Endothelial cell of umbilical vein (primary cell): ENCODE measurements around the gene KRTAP1-1. TPM values are rescaled to one million over a fixed set of nuclear protein-coding genes. Genes with fewer than 3 reads are reported as not detected.

Experiments used
- BruUV-seq: library from RNA; stranded (reverse); fragments of 400-500 nt; replicated peaks from 2 replicates; lab custom pipeline; 2021; lab: Mats Ljungman, UMichigan
- CTCF ChIA-PET: fragments of 300-600, 350-600 bp; sonication (Branson Sonifier 250); formaldehyde crosslinking; loops from one replicate; lab custom pipeline; 2021; ENCODE audit warnings: antibody characterized with exemption, inconsistent platforms; lab: Charles Lee
- POLR2A ChIA-PET: fragments of 300-600, 350-600 bp; sonication (Branson Sonifier 250); formaldehyde crosslinking; loops from one replicate; lab custom pipeline; 2021; ENCODE audit warnings: antibody characterized with exemption, inconsistent platforms; lab: Charles Lee
- DNase-seq: peaks from one replicate; pipeline ENCODE4 v3.0.0-alpha.2; 2011; ENCODE audit warnings: low read depth, low spot score
- FAIRE-seq: peaks from 2 replicates; lab custom pipeline; 2011; peaks lifted over from hg19 to GRCh38; lab: Jason Lieb, UNC
- H2AFZ ChIP-seq: 2 replicates; pipeline ENCODE4 v1.6.0; 2012; ENCODE audit warnings: low read depth, low read length, control low read depth, inconsistent platforms
- H3K27ac ChIP-seq: 2 replicates; pipeline ENCODE4 v1.5.1; 2011; ENCODE audit warnings: low read depth, mild to moderate bottlenecking, control low read depth, low read length, moderate library complexity; ENCODE audit not compliant: insufficient read depth
- H3K27me3 ChIP-seq, 2 experiments: 2 replicates each; pipeline versions ENCODE4 v1.6.0 to v1.6.1; 2011; ENCODE audit warnings: low read length in 2 of 2, mixed read lengths in 1 of 2; ENCODE audit not compliant: control insufficient read depth in 2 of 2, insufficient read depth in 2 of 2
- H3K36me3 ChIP-seq, 2 experiments: 2 replicates in 1 of 2; 3 replicates in 1 of 2; pipeline ENCODE4 v1.5.1; 2011; ENCODE audit warnings: low read length in 2 of 2, mild to moderate bottlenecking in 1 of 2, moderate library complexity in 1 of 2; ENCODE audit not compliant: control insufficient read depth in 2 of 2, insufficient read depth in 2 of 2; ENCODE audit errors: extremely low read depth in 1 of 2
- H3K4me1 ChIP-seq: 3 replicates; pipeline ENCODE4 v1.5.1; 2011; ENCODE audit warnings: mild to moderate bottlenecking, low read length; ENCODE audit not compliant: control insufficient read depth, insufficient read depth; ENCODE audit errors: extremely low read depth
- H3K4me2 ChIP-seq: 2 replicates; pipeline ENCODE4 v1.6.1; 2011; ENCODE audit warnings: low read length, control low read depth, mixed read lengths; ENCODE audit not compliant: insufficient read depth
- H3K4me3 ChIP-seq, 3 experiments: fragments of 200-600 bp in 1 of 3; sonication (generic), shearing (Covaris generic) in 1 of 3; replicated peaks in 1 of 3; 2 replicates each; pipeline ENCODE4 v1.5.1; 2011 to 2016; ENCODE audit warnings: control low read depth in 3 of 3, low read length in 3 of 3, mild to moderate bottlenecking in 2 of 3, inconsistent platforms in 1 of 3, low read depth in 1 of 3, moderate library complexity in 1 of 3; ENCODE audit not compliant: insufficient read depth in 1 of 3
- H3K79me2 ChIP-seq: 2 replicates; pipeline ENCODE4 v1.6.0; 2012; ENCODE audit warnings: low read length, inconsistent platforms; ENCODE audit not compliant: control insufficient read depth, insufficient read depth
- H3K9ac ChIP-seq: replicated peaks from 2 replicates; pipeline ENCODE3; 2011; ENCODE audit warnings: low read length, control low read depth; ENCODE audit not compliant: insufficient read depth; ENCODE audit errors: extremely low read depth
- H3K9me1 ChIP-seq: replicated peaks from 3 replicates; pipeline ENCODE4 v1.6.0; 2011; ENCODE audit warnings: mild to moderate bottlenecking, low read length; ENCODE audit not compliant: control insufficient read depth, insufficient read depth; ENCODE audit errors: extremely low read depth
- H3K9me3 ChIP-seq: replicated peaks from 2 replicates; pipeline ENCODE4 v1.5.1; 2012; ENCODE audit warnings: low read length, inconsistent platforms; ENCODE audit not compliant: control insufficient read depth, insufficient read depth
- H4K20me1 ChIP-seq: replicated peaks from 2 replicates; pipeline ENCODE3; 2011; ENCODE audit warnings: mild to moderate bottlenecking, low read length; ENCODE audit not compliant: control insufficient read depth, insufficient read depth; ENCODE audit errors: extremely low read depth
- CTCF ChIP-seq, 2 donors: IDR thresholded peaks; 1 replicate in 1 of 2; 2 replicates in 1 of 2; pipeline ENCODE4 v1.5.1; 2011; ENCODE audit warnings: low read length in 2 of 2, mild to moderate bottlenecking in 2 of 2, moderate library complexity in 2 of 2, control low read depth in 1 of 2, inconsistent platforms in 1 of 2, low read depth in 1 of 2; ENCODE audit not compliant: insufficient read depth in 1 of 2; ENCODE audit errors: extremely low read depth in 1 of 2
- EZH2 ChIP-seq: IDR thresholded peaks from 2 replicates; pipeline ENCODE4 v1.6.1; 2012; ENCODE audit warnings: borderline replicate concordance, low read depth, mild to moderate bottlenecking, moderate library complexity, low read length, inconsistent platforms; ENCODE audit not compliant: severe bottlenecking
- FOS ChIP-seq: IDR thresholded peaks from 2 replicates; pipeline ENCODE4 v1.6.1; 2011; ENCODE audit warnings: mild to moderate bottlenecking, low read length, moderate library complexity, borderline replicate concordance; ENCODE audit not compliant: insufficient read depth
- GATA2 ChIP-seq: IDR thresholded peaks from 2 replicates; pipeline ENCODE4 v1.7.0; 2011; ENCODE audit warnings: low read depth, mild to moderate bottlenecking, moderate library complexity, mixed read lengths, low read length; ENCODE audit not compliant: insufficient read length, insufficient read depth
- JUN ChIP-seq: IDR thresholded peaks from 2 replicates; pipeline ENCODE4 v1.6.1; 2011; ENCODE audit warnings: borderline replicate concordance, low read depth; ENCODE audit not compliant: insufficient read length, insufficient read depth
- MAX ChIP-seq: IDR thresholded peaks from 2 replicates; pipeline ENCODE4 v1.6.1; 2011; ENCODE audit not compliant: insufficient read depth, insufficient read length
- MYC ChIP-seq: IDR thresholded peaks from one replicate; pipeline ENCODE4 v1.6.1; 2011; ENCODE audit warnings: mild to moderate bottlenecking, low read depth, low read length
- POLR2A ChIP-seq: IDR thresholded peaks from 2 replicates; pipeline ENCODE4 v1.6.1; 2012; ENCODE audit warnings: low read depth, mild to moderate bottlenecking, control low read depth, low read length
- POLR2AphosphoS5 ChIP-seq: IDR thresholded peaks from 2 replicates; pipeline ENCODE4 v1.6.1; 2012; ENCODE audit warnings: low read depth, mild to moderate bottlenecking, control low read depth, low read length, moderate library complexity; ENCODE audit not compliant: insufficient read depth
- dilution Hi-C: fragments of 300-500 bp; cut with MboI; formaldehyde crosslinking; loops from one replicate; pipeline ENCODE4 v1.15.0; 2019; ENCODE audit warnings: low sequenced_read_pairs; ENCODE audit not compliant: extremely low pct_ligation_motif_present
- intact Hi-C: fragments of 100-400 bp; cut with micrococcal nuclease; formaldehyde crosslinking; loops from one replicate; pipeline ENCODE4 v1.10.0; 2022
- polyA plus RNA-seq, 4 experiments: library from polyadenylated mRNA; depleted of rRNA in 3 of 4; stranded (reverse) in 3 of 4; unstranded in 1 of 4; fragments of >200 nt; gene quantifications; 2 replicates each; pipeline versions ENCODE4 v1.2.1 to v1.2.3, GENCODE V29; 2011 to 2012; ENCODE audit warnings: missing spikeins in 1 of 4
- total RNA-seq: library from RNA; stranded (reverse); gene quantifications from 2 replicates; pipeline ENCODE4 v1.2.3, GENCODE V29; 2021

KRTAP1-1 gene
- total and polyA plus RNA-seq, 2 donors (not counting 3 experiments of a cell fraction or from before 2014, with no cell fraction given), result not detected

DNA sequence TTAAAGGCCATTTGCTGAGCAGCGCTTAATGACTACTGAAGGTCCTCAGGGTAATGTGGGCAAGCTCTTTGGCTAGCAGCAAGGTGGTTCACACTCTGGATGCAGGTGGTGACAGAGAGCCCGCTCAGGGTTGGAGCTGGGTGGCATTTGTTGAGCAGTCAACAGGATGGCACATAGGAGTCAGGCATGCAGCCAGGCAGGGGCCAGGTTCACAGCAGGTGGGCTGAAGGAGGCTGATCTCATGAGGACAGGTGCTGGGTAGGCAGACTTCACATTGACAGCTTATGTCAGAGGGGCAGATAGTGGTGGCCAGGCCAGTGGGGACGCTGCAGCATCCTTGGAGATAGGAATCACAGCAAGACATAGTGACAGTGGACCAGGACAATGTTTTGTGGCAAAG, 36.9 kb downstream of the KRTAP1-1 start:
- no peaks in the 10 kb centered on the region for H3K36me3 ChIP-seq
- intact Hi-C loops (no loop called here), dilution Hi-C loops (no loop called here)
- FAIRE-seq (no peak), DNase-seq (no peak)
- TF ChIP-seq MYC (no peak), MAX (no peak), EZH2 (no peak), GATA2 (no peak), FOS (no peak), JUN (no peak), POLR2AphosphoS5 (no peak)
- H3K27ac ChIP-seq, result no peak overlapping the region
- no peaks in the 10 kb centered on the region for H3K4me1 ChIP-seq
- POLR2A ChIA-PET, result no interaction called here
- CTCF ChIA-PET, result no interaction called here
- no peaks in the 10 kb centered on the region for H3K9me1 ChIP-seq
- no peak overlapping the region for H3K4me3 ChIP-seq
- no peak overlapping the region for H2AFZ ChIP-seq
- BruUV-seq, result no TSS peak
- no peak overlapping the region for H3K9ac ChIP-seq
- H3K79me2 ChIP-seq, result no peaks in the 10 kb centered on the region
- H3K27me3 ChIP-seq, result no peaks in the 10 kb centered on the region
- H3K4me2 ChIP-seq, result no peak overlapping the region
- no peaks in the 10 kb centered on the region for H3K9me3 ChIP-seq
- no peaks in the 10 kb centered on the region for H4K20me1 ChIP-seq

GRCh38 chr17:41003926-41004325, 37.3 kb downstream of the KRTAP1-1 start:
- no peaks in the 10 kb centered on the region for H3K36me3 ChIP-seq
- no peaks in the 10 kb centered on the region for H3K9me3 ChIP-seq
- FAIRE-seq (no peak), DNase-seq (no peak)
- intact Hi-C loops, result no loop called here
- dilution Hi-C loops, result no loop called here
- H3K4me2 ChIP-seq, result no peak overlapping the region
- H3K27me3 ChIP-seq, result no peaks in the 10 kb centered on the region
- ChIA-PET CTCF (no interaction called here), POLR2A (no interaction called here)
- H2AFZ ChIP-seq, result no peak overlapping the region
- H3K4me1 ChIP-seq, result no peaks in the 10 kb centered on the region
- no peaks in the 10 kb centered on the region for H4K20me1 ChIP-seq
- BruUV-seq, result no TSS peak
- no peak for TF ChIP-seq POLR2AphosphoS5
- TF ChIP-seq CTCF (IDR thresholded peaks at IDR 0.05; ENCODE audit: extremely low read depth in 1 of 2, insufficient read depth in 1 of 2, low read depth in 1 of 2, low read length in 2 of 2), result no peak
- TF ChIP-seq GATA2, result no peak
- no peak for TF ChIP-seq FOS
- TF ChIP-seq POLR2A, result no peak
- TF ChIP-seq MYC, result no peak
- no peak for TF ChIP-seq EZH2
- TF ChIP-seq MAX, result no peak
- no peak for TF ChIP-seq JUN
- H3K4me3 ChIP-seq, result no peak overlapping the region
- H3K9me1 ChIP-seq, result no peaks in the 10 kb centered on the region
- H3K9ac ChIP-seq, result no peak overlapping the region
- H3K79me2 ChIP-seq, result no peaks in the 10 kb centered on the region
- no peak overlapping the region for H3K27ac ChIP-seq
